Measurements from ENCODE around the gene MTCL1.

The MTCL1 gene

DNA sequence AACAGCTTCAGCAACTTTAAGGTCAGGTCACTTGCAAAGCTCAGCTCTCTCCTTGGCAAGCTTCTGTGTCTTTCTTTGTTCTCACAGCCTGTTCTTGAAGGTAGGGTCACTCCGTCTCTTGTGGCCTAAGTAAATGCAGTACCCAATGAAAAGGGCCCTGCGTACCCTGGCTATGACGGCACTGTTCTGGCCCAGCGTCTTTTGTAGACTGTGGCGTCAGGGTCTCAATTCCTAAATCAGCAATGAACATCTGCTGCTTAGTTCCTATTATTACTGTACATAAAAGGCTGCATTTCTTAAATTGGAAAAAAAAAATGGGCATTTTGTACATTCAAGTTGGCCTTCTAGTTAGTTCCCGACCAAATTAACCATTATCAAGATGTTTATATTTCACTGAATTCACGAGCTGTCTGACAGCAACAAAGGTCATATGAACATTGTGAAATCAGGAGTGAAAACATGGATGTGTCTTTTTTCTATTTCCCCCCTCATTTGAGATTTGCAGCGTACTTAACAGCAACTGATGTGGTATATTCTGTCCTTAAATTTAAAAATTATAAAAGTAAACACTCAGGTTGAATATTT is 17.0 kb upstream of the MTCL1 start:
- no peak for DNase-seq

DNA sequence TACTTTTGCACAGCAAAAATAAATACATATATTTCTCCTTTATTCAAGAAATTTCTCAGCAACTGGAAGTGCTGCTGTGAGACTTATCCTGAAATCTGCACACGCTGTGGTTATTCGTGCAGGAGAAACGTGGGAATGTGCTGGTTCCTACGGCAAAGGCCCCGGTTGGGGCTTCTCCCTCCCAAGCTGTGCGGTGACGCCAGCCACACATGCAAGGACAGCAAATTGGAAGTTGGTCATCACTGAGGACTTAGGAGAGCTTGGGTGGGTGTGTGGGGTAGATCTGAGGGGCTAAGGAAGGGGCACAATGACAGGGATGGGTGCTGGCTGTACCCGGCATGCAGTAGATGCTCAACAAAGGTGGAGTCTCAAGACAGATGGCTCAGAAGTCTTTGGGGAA is 16.5 kb upstream of the MTCL1 start:
- DNase-seq: no peak

DNA sequence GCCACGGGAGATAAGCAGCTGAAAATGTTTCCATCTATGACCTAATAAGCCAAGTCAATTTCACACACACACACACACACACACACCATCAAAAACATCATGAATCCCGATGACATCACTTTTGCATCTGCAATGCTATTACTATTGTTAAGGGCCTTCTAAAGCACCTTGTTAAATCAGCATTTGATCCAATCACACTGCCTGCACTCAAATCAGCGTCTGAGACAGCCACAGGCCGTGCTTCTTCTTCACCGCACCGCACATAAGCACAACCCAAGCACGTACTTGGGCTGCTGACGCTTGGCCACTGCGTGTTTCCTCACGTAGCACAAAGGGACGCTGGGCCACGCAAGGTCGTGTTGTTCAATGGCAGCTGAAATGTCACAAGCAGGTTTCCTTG is 15.8 kb upstream of the MTCL1 start:
- no peak for DNase-seq

DNA sequence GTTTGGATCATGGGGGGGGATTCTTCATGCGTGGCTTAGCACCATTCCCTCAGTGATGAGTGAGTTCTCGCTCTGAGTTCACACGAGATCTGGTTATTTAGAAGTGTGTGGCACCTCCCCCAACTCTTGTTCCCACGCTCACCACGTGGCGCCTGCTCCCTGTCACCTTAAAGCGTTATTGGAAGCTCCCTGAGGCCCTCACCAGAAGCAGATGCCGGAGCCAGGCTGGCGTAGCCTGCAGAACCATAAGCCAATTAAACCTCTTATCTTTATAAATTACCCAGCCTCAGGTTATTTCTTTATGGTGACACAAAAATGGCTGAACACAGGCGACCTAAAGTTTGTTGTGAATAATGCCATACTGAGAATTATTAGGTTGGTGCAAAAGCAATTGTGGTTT is 10.5 kb upstream of the MTCL1 start:
- DNase-seq: no peak

DNA sequence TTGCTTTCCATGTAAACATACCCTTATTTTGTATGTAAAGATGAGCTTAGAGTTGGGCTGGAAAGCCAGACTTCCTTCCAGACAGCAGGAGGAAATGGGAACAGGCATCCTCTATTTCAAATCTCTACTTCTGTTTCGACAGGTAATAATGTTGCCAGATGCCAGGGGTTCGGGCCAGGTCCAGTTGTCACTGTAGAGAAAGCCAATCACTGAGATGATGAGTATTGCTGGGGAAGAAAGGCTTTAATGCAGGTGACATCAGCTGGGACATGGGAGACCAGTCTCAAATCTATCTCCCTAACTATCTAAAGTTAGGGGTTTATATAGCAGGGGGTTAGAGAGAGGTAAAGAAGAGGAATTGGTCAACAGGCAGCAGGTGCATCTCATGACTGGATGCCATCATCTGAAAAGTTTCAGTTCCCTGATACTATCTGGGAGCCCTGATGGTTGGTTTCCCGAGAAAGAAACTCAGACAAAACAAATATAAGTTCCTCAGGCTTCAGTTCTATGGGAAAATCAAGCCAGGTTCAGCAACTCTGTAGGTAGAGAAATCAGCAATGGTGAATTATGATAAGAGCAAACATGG is 9.3 kb upstream of the MTCL1 start:
- DNase-seq: no peak

DNA sequence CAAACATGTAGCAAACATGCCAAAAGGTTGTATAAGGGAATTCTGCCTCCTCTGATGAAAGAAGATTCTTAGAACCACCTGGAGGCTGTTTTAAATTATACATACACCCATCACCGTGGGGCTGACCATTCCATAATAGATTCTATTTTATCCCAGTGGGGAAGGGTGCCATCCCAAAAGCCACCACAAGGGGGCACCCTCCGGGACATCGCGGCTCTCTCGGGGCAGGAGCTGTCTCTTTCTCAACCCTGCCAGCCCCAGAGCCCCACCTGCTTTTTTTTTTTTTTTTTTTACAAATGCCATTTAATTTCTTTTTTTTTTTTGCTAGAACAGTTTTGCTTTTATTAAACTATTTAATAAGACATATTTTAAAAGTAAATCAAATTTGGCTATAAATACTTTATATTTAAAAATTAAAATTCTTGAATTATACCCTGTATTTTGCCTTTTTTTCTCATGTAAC is 8.6 kb upstream of the MTCL1 start:
- peak; percentile 68 to 73 for DNase-seq

DNA sequence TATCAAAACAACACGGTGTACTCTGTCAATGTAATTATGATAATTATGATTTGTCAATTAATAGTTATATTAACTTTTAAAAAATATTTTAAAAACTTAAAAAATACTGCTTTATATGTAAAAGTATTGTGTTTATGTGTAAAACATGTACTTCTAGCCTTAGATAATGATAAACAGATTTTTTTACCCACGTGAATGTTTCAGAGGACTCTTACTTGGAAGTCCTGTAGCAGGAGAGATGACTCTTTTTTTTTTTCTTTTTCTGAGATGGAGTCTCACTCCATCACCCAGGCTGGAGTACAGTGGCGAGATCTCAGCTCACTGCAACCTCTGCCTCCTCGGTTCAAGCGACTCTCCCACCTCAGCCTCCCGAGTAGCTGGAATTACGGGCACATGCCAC is 6.2 kb upstream of the MTCL1 start:
- DNase-seq: no peak

DNA sequence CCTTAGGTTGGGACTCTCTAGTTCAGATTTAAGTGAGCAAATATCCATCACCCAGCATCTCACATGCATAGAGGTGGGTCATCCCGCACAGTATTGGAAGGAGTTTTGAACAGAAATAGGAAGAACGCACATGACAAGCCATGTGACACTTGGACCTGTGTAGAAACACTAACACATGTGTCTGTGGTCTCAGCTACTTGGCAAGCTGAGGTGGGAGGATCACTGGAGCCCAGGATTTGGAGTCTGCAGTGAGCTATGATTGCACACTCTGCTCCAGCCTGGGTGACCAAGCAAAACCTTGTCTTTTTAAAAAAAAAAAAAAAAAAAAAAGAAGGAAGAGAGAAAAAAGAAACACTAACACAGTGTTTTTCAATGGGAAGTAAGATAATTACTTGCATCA is 5.4 kb upstream of the MTCL1 start:
- DNase-seq: no peak

DNA sequence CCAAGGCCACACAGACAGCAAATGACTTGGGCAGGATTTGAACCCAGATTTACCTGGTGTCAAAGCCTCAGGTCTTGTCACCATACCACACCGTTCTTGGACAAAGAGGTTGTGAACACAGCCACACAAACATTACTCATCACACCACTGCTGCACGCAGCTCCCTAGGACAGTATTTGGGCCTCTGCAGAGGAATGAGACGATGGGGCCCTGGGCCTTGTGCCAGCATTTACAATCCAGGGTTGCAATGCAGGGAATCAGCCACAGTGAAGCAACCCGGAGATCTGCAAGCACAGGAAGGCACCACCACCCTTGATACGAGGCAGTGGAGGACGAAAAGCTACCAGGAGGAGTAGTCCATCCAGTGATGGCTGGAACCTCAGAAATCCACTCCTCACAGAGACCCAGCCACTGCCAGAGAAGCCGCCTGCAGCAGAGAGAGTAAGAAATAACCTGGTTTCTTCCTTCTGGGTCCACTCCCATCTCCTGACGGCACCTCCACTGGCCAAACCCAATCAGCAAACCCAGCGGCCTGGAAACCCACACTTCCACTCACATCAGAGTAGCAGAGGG is 3.7 kb upstream of the MTCL1 start:
- DNase-seq: no peak

DNA sequence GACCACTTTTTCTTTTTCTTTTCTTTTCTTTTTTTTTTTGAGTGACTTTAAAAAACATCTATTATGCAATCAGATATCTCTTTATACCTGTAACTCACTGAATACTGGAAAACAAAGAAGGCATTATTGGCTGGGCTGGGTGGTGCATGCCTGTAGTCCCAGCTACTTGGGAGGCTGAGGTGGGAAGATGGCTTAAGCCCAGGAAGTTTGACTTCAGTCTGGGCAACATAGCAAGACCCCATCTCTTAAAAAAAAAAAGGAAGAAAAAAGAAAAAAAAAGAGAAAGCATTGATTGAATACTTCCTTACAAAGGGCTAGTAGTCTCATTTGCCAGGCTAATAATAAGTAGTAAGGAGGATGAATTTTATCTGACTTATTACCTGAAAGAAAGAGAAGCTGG is 2.7 kb upstream of the MTCL1 start:
- no peak for DNase-seq

DNA sequence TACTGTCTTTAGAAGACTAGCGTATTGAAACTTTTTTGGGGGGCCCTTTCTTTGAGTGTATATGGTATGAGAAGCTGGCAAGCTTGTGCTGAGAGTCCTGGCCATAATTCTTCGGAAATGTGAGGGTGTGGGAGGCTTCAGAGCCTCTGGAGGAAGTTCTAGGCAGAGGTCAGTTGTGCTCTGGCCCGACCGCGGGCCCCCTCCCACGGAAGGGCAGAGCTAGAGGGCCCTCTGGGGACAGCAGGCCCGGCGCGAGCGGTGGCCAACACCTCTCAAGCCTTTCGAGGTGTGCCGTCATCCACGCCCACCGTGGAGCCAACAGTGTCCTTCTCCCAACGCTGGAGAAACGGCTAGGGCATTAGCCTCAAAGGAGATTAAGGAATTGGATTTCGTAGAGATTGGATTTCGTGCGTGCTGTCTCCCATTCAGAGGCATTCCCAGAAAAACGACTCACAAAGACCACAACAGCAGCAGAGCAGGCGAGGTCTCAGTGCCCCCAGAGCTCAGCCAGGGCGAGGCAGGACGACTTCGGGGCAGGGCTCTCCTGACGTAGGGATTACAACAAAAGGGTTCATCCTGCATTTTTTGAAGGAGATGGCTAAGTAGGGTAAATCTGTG is 2.2 kb upstream of the MTCL1 start:
- DNase-seq: no peak

DNA sequence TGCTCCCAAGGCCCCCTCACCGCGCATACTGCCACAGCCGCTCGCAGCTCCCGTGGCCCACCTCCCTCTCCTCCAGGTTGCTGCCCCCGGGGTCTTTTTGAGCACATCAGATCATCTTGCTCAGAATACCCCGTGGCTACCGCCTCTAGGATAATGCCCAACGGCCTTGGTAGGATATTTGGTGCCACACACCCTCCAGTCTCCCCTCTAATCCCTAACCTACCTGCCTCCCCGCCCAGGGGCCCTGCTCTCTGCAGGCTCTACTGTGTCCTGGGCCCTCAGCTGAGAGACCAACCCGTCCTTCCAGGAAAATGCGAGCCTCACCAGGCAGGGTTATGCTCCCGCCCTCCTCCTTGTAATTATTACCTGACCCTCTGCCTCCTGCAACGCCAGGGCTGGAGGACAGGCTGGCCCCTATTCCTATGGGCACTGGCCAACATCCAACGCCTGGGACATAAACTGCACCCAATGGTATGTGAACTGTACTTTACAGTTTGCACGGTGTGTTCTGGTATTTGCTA is 1.5 kb upstream of the MTCL1 start:
- DNase-seq: no peak

DNA sequence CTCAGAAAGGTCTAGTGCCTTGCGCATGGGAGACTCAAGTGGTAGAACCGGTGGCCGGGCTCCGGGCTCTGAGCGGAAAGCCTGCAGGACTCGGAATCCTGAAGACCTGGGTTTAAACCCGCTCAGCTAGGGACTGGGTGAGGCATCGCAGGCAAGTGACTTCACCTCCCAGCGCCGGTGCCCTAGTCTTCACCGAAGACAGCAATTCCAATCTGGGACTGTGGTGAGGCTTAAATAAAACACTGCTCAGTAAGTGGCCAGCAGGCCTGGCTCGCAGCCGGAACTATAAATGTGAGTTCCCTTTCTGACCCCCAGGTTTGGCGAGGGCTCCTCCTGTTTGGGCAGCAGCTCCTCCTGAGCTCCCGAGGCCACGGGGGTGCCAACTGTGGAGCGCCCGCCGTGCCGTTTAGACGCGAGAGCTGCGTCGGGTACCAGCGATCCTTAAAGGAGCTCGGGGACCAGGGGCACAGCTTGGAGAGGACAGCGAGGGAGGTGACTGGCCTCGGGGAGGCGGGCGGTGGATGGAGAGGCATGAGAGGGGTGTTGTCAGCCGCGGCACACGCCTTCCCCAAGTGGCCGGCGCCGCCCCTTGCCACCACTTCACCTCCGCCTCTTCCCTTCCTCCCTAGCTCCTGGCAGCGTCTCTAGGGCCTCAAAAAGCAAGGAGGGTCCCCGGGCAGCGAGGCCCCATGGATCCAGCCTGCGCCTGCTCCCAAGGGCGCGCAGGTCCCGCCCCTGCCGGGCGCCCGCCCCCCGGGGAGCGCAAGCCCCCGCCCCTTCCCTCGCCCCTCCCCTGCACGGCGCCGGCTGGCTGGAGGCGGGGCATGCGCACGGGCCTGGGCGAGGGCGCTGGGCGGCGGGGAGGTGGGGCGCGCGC is 757 bp upstream of the MTCL1 start:
- peak; percentile 85 to 87 for DNase-seq

DNA sequence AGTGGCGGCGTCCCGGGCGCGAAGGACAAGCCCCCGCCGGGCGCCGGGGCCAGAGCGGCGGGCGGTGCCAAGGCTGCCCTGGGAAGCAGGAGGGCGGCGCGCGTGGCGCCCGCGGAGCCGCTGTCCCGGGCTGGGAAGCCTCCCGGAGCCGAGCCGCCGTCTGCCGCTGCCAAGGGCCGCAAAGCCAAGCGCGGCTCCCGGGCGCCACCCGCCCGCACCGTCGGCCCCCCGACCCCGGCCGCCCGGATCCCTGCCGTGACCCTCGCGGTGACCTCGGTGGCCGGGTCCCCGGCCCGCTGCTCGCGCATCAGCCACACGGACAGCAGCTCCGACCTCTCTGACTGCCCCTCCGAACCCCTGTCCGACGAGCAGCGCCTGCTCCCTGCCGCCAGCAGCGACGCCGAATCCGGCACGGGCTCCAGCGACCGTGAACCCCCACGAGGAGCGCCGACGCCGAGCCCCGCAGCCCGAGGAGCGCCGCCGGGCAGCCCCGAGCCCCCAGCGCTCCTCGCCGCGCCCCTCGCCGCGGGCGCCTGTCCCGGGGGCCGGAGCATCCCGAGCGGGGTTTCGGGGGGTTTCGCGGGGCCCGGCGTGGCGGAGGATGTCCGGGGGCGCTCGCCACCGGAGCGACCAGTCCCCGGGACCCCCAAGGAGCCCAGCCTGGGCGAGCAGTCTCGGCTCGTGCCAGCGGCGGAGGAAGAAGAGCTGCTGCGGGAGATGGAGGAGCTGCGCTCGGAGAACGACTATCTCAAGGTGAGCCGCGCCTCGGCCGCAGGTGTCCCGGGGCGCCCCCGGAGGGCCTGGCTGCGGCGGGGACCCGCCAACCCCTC is 820 bp downstream of the MTCL1 start:
- DNase-seq: peak in 1 of 2 donors; percentile 12

DNA sequence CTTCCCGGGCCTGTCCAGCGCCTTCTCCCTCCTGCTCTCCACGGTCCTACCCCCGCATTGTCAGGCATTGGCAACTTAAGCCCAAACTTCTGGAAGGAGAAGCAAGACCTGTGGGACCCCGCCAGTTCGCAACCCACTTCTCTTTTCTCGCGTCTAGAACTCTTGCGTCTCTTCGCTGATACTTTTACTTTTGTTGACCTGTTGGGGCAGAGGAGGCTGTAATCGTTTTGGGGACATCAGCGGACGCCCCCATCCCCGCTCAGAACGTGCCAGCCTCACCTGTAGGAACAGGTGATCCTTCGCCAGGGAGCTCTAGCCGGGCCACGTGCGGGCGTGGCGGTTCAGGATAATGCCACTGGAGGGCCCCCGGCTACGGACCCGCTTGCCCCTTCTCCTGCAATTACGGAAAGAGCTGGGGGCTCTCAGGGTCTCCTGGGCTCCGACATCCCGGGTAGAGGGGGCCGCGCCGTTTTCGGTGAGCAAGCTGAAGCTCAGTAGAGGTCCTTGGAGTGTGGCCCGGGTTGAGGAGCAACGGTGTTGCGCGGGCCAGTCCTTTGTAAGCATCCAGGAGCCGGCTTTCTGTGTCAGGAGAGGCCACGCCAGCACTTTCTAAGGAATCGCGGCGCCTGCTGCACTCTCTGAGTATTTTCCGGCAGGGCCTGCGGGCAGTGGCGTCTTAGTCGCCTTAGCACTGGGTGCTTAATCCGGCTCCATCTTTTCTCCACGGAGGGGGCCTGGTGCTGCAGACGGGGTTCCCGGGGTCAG is 1.6 kb downstream of the MTCL1 start:
- peak in 1 of 2 donors; percentile 8 for DNase-seq

DNA sequence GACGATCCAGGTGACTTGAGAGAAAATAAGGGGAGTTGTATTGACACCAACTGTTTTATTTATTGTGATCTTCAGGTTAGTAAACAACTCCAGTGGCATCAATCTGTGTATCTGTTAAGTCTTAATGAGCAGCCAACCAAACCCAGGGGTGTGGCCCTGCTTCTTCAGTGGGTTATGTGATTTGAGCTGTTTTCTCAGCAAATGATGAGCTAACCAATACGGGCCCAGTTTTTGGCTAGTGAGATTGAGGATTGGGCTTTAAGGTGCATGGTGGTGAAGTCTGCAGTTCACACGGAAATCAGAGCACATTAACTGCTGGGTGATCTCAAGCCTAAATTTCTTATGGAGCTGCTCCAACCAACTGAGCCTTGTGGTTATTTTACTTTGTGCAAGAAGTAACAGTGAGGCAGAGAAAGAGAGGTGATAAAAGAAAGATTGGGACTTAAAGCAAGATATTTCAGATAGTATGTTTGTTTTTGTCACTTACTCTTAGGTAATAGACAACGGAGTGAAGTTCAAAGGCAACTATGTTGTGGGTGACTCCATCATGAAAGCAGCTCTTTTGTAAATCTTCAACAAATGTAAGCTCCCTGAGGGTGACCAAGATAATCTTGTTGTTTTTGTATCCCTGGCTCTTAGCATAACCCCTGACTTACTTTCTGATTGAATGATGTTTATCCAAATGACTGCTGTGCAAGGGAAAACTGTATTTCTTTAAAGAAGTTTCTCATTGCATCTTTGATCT is 2.4 kb downstream of the MTCL1 start:
- no peak for DNase-seq

DNA sequence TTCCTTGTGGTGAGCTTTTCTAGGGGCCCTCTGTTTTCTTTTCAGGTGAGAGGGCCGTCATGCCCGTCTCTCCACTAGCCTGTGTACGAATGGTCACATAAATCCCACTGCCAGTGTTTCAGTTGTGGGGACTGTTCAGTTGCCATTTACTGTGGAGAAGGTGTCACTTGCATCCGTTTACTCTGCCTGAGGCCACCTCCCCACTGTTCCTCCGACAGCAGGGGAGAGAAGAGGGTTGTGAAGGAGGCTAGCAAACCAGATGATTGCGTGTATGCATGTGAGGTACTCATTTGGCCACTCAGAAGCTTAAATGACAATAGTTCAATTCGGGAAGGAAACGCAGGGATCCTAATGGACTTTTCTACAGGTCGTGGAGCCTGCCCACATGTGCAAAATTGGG is 3.3 kb downstream of the MTCL1 start:
- no peak for DNase-seq

DNA sequence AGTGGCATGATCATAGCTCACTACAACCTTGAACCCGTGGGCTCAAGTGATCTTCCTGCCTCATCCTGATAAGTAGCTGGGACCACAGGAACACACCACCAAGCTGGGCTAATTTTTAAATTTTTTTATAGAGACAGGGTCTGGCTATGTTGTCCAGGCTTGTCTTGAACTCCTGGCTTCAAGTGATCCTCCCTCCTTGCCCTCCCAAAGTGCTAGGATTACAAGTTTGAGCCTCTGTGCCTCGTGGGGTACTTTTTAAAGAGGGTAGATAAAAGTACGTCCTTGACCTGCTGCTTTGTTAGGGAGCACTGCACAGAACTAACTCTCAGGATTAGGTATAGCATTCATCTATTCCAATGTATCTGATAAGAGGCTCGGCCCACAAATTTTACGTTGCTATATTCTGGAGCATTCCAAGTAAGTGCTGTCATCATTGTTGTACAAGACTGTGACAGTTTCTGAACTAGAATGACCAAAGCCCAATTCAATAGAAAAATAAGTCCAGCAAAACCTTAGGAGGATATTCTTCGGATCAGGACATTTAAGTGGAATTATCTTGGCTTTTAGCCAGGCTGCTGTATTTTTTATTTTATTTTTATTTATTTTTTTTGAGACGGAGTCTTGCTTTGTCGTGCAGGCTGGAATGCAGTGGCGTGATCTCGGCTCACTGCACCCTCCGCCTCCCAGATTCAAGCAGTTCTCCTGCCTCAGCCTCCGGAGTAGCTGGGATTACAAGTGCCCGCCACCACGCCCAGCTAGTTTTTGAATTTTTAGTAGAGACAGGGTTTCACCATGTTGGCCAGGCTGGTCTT is 4.1 kb downstream of the MTCL1 start:
- no peak for DNase-seq

DNA sequence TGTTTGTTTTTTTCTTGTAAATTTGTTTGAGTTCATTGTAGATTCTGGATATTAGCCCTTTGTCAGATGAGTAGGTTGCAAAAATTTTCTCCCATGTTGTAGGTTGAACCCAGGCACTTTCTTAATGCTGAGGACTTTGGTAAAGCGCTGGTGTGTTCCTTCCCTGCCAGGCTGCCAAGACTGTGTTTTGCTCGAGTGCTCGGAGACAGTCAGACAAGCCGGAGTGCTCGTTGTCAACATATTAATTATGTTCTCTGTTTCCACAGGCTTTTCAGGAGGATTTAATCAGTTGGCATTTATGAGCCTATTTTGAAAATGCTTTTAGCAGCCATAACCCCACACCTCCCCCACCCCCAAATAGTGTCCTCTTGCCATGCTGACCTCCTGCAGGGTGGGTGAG is 6.4 kb downstream of the MTCL1 start:
- no peak for DNase-seq

DNA sequence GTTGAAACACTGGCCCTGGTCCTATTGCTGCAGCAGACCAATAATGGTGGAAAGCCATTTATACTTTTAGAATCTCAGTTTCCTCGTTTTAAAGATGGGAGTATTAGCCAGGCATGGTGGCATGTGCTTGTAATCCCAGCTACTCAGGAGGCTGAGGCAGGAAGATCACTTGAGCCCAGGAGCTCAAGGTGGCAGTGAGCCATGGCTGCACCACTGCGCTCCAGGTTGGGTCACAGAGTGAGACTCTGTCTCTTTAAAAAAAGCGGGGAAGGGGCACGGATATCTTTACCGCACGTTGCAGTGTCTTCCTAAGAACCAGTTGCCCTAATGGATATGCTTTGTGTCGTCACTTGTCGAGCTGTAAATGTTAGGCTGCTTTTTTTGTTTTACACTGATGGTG is 8.3 kb downstream of the MTCL1 start:
- no peak for DNase-seq

Data from CD4-positive, alpha-beta T cell treated with Interleukin-1 beta for 1 hour (primary cell).